Measurements from ENCODE around the gene GNAT2. TPM values are rescaled to one million over a fixed set of nuclear protein-coding genes. Genes with fewer than 3 reads are reported as not detected.

GNAT2 gene
- total RNA-seq, 1 donor from 2014 or later = not detected

DNA sequence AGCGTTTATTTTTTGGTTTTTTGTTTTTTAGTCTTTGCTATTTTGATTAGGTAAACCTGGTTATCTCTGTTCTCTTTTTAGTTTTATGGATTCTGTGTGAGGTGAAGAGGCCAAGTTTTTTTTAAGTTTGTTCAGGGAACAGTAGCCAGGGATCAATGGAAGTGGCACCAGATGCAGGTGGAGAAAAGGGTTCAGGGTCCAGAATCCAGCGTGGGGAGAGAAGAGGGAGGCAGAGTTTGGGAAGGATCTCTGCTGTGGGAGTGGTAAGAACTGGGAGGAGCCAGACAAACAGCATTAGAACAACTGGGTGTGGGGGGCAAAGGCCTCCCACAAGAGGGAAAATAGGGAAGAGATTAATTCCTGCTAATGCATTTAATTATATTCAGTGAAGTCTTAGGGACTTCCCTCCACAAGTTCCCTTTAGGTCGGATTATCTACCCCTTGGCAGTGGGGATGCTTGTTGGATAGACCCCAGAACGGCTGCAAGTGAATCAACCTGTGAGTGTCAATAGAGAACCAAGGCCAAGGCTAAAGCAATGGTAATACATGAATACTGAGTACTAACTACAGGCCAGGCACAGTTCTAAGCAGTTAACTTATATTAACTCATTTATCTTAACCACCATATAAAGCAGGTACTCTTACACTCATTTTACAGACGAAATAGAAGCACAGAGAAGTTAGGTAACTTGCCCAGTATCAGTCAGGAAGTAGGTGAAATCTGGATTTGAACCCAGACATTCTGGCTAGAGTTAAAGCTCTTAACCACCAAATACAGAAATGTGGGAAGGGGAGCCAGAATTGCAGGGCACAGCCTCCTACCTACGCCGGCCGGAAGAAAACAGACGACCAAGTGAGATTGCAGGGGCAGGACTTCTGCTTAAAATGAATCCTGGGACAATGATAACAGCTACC, 498 bp downstream of the GNAT2 start:
- Mint-ChIP-seq H3K9me3 (no peaks in the 10 kb centered on the region), H3K4me1 (peaks cover 64% of the 10 kb centered on the region), H3K4me3 (peak overlapping the region; percentile 99), H3K27me3 (ENCODE audit: insufficient read depth, low read depth) (peaks cover 5% of the 10 kb centered on the region), H3K27ac (peak overlapping the region; percentile 98), H3K36me3 (peaks cover 6% of the 10 kb centered on the region)
- H3K27ac ChIP-seq = no peak overlapping the region
- peaks cover 14% of the 10 kb centered on the region for H4K20me1 ChIP-seq (ENCODE audit: low read depth)
- no peaks in the 10 kb centered on the region for H3K27me3 ChIP-seq
- no peaks in the 10 kb centered on the region for H3K36me3 ChIP-seq
- peak overlapping the region; percentile 79 for H3K4me3 ChIP-seq
- H3K4me2 ChIP-seq = peak overlapping the region; percentile 96
- peaks cover 34% of the 10 kb centered on the region for H3K79me2 ChIP-seq (ENCODE audit: low read depth)
- no peaks in the 10 kb centered on the region for H3K9me3 ChIP-seq (ENCODE audit: low read depth)
- peak overlapping the region; percentile 79 for H2AFZ ChIP-seq (replicated peaks)
- no peak for DNase-seq (ENCODE audit: low spot score)
- no peak overlapping the region for H3K9ac ChIP-seq
- peaks cover 22% of the 10 kb centered on the region for H3K4me1 ChIP-seq
- H3F3A ChIP-seq (ENCODE audit: low read depth) = peaks cover 16% of the 10 kb centered on the region
- TF ChIP-seq EZH2phosphoT487 (IDR thresholded peaks at IDR 0.05) = no peak
- TF ChIP-seq, protein P1, sequence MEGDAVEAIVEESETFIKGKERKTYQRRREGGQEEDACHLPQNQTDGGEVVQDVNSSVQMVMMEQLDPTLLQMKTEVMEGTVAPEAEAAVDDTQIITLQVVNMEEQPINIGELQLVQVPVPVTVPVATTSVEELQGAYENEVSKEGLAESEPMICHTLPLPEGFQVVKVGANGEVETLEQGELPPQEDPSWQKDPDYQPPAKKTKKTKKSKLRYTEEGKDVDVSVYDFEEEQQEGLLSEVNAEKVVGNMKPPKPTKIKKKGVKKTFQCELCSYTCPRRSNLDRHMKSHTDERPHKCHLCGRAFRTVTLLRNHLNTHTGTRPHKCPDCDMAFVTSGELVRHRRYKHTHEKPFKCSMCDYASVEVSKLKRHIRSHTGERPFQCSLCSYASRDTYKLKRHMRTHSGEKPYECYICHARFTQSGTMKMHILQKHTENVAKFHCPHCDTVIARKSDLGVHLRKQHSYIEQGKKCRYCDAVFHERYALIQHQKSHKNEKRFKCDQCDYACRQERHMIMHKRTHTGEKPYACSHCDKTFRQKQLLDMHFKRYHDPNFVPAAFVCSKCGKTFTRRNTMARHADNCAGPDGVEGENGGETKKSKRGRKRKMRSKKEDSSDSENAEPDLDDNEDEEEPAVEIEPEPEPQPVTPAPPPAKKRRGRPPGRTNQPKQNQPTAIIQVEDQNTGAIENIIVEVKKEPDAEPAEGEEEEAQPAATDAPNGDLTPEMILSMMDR (IDR thresholded peaks at IDR 0.05) = no peak
- TF ChIP-seq EZH2 (IDR thresholded peaks at IDR 0.05) = no peak

- Histone ChIP-seq H3K4me3 (no peak overlapping the region), H4K20me1 (ENCODE audit: low read depth) (peaks cover 7% of the 10 kb centered on the region), H3K9ac (no peak overlapping the region), H3F3A (ENCODE audit: low read depth) (peaks cover 16% of the 10 kb centered on the region), H3K79me2 (ENCODE audit: low read depth) (peaks cover 18% of the 10 kb centered on the region), H3K27ac (no peak overlapping the region), H3K36me3 (no peaks in the 10 kb centered on the region), H3K4me2 (peak overlapping the region; percentile 9), H3K9me3 (ENCODE audit: low read depth) (no peaks in the 10 kb centered on the region), H3K27me3 (no peaks in the 10 kb centered on the region), H2AFZ (replicated peaks) (peak overlapping the region; percentile 66), H3K4me1 (peaks cover 22% of the 10 kb centered on the region)
- TF ChIP-seq EZH2phosphoT487 (IDR thresholded peaks at IDR 0.05) = no peak
- TF ChIP-seq, protein P1 (IDR thresholded peaks at IDR 0.05) = no peak
- no peak for TF ChIP-seq EZH2 (IDR thresholded peaks at IDR 0.05)
- Mint-ChIP-seq H3K4me3 (peak overlapping the region; percentile 42), H3K4me1 (peaks cover 57% of the 10 kb centered on the region), H3K9me3 (no peaks in the 10 kb centered on the region), H3K27me3 (ENCODE audit: insufficient read depth, low read depth) (peaks cover 5% of the 10 kb centered on the region), H3K36me3 (peaks cover 6% of the 10 kb centered on the region), H3K27ac (peak overlapping the region; percentile 84)
- peak; percentile 45 for DNase-seq (ENCODE audit: low spot score)
These were observed 2.1 kb downstream of the GNAT2 start for GRCh38 chr1:109617291-109617801.

- H2AFZ ChIP-seq (replicated peaks) = no peak overlapping the region
- H3K27me3 ChIP-seq = no peaks in the 10 kb centered on the region
- Mint-ChIP-seq H3K27ac (peak overlapping the region; percentile 84), H3K36me3 (no peaks in the 10 kb centered on the region), H3K27me3 (ENCODE audit: insufficient read depth, low read depth) (peaks cover 4% of the 10 kb centered on the region), H3K4me1 (peaks cover 51% of the 10 kb centered on the region), H3K9me3 (no peaks in the 10 kb centered on the region), H3K4me3 (no peak overlapping the region)
- peaks cover 19% of the 10 kb centered on the region for H3K4me1 ChIP-seq
- peaks cover 8% of the 10 kb centered on the region for H3K79me2 ChIP-seq (ENCODE audit: low read depth)
- H3F3A ChIP-seq (ENCODE audit: low read depth) = peaks cover 16% of the 10 kb centered on the region
- DNase-seq (ENCODE audit: low spot score) = no peak
- no peak overlapping the region for H3K4me2 ChIP-seq
- TF ChIP-seq EZH2 (IDR thresholded peaks at IDR 0.05) (no peak), EZH2phosphoT487 (IDR thresholded peaks at IDR 0.05) (no peak)
- TF ChIP-seq, protein P1 (IDR thresholded peaks at IDR 0.05) = no peak
- H3K9ac ChIP-seq = no peak overlapping the region
- no peaks in the 10 kb centered on the region for H3K9me3 ChIP-seq (ENCODE audit: low read depth)
- H3K36me3 ChIP-seq = no peaks in the 10 kb centered on the region
- no peak overlapping the region for H3K27ac ChIP-seq
- H4K20me1 ChIP-seq (ENCODE audit: low read depth) = peaks cover 4% of the 10 kb centered on the region
- no peak overlapping the region for H3K4me3 ChIP-seq
These were observed 3.0 kb downstream of the GNAT2 start for GRCh38 chr1:109616391-109616790.

All from neural progenitor cell (in vitro differentiated cells).